OCI-LY7 (cell line): ENCODE results near the gene ATP4A. TPM values are rescaled to one million over a fixed set of nuclear protein-coding genes. Genes with fewer than 3 reads are reported as not detected.
"Not testable (repeated sequence)": the region's sequence is repeated elsewhere in the genome, so short reads cannot be mapped to it uniquely, and the experiment has no call there.

ENCODE experiments used
- BruUV-seq: library from RNA; stranded (reverse); fragments of 400-500 nt; replicated peaks from 2 replicates; lab custom pipeline; 2021; lab: Mats Ljungman, UMichigan
- CTCF ChIA-PET: fragments of 300-600 bp; sonication (Branson Sonifier 250); formaldehyde crosslinking; loops from one replicate; lab custom pipeline; 2022; ENCODE audit warnings: antibody characterized with exemption; ENCODE audit not compliant: unreplicated experiment; lab: Charles Lee
- POLR2A ChIA-PET: fragments of 300-600 bp; sonication (Branson Sonifier 250); formaldehyde crosslinking; loops from one replicate; lab custom pipeline; 2022; ENCODE audit warnings: antibody characterized with exemption; lab: Charles Lee
- DNase-seq: peaks from one replicate; pipeline ENCODE4 v3.0.0-alpha.2; 2015; ENCODE audit warnings: low spot score
- H2AFZ ChIP-seq: fragments of 200-600 bp; sonication (generic), shearing (Covaris generic); 2 replicates; pipeline ENCODE4 v1.6.1; 2014; ENCODE audit warnings: mild to moderate bottlenecking, antibody characterized with exemption, low read length, moderate library complexity
- H3K27ac ChIP-seq: fragments of 200-600 bp; sonication (generic); 2 replicates; pipeline ENCODE4 v1.5.1; 2014; ENCODE audit warnings: mixed run types, low read depth, mild to moderate bottlenecking, moderate library complexity, low read length, inconsistent platforms; ENCODE audit not compliant: poor library complexity, severe bottlenecking
- H3K36me3 ChIP-seq: fragments of 200-600 bp; sonication (generic); 2 replicates; pipeline ENCODE4 v1.6.1; 2014; ENCODE audit warnings: mild to moderate bottlenecking, antibody characterized with exemption, low read length, moderate library complexity, mixed read lengths; ENCODE audit not compliant: insufficient read depth
- H3K4me1 ChIP-seq: fragments of 200-600 bp; sonication (generic); 2 replicates; pipeline ENCODE4 v1.5.1; 2014; ENCODE audit warnings: mild to moderate bottlenecking, low read length; ENCODE audit not compliant: insufficient read depth, poor library complexity, severe bottlenecking
- H3K4me2 ChIP-seq: fragments of 200-600 bp; sonication (generic); 2 replicates; pipeline ENCODE4 v1.6.1; 2014; ENCODE audit warnings: mild to moderate bottlenecking, low read length
- H3K4me3 ChIP-seq: fragments of 200-600 bp; sonication (generic); 2 replicates; pipeline ENCODE4 v1.5.1; 2014; ENCODE audit warnings: mild to moderate bottlenecking, low read depth, low read length; ENCODE audit not compliant: poor library complexity, severe bottlenecking
- H3K79me2 ChIP-seq: fragments of 200-600 bp; sonication (generic); 2 replicates; pipeline ENCODE4 v1.6.1; 2016; ENCODE audit warnings: low read depth, mild to moderate bottlenecking, low read length, moderate library complexity, mixed read lengths; ENCODE audit not compliant: insufficient read depth
- H3K9me2 ChIP-seq: fragments of 200-600 bp; sonication (generic); 2 replicates; pipeline ENCODE4 v1.6.1; 2016; ENCODE audit warnings: mild to moderate bottlenecking, low read length, mixed read lengths; ENCODE audit not compliant: insufficient read depth
- H3K9me3 ChIP-seq: fragments of 200-600 bp; sonication (generic); 2 replicates; pipeline ENCODE4 v1.6.1; 2014; ENCODE audit warnings: mild to moderate bottlenecking, mixed run types, low read length, mixed read lengths
- H4K20me1 ChIP-seq: fragments of 200-600 bp; sonication (generic); 2 replicates; pipeline ENCODE4 v1.6.1; 2014; ENCODE audit warnings: mild to moderate bottlenecking, antibody characterized with exemption, low read length, moderate library complexity, mixed read lengths; ENCODE audit not compliant: insufficient read depth
- EZH2phosphoT487 ChIP-seq: fragments of 200-600 bp; sonication (generic); IDR thresholded peaks from 2 replicates; pipeline ENCODE4 v1.6.1; 2018; ENCODE audit warnings: low read depth, borderline replicate concordance, mild to moderate bottlenecking, mixed run types, antibody characterized with exemption, low read length, moderate library complexity, mixed read lengths
- intact Hi-C: fragments of 100-400 bp; cut with micrococcal nuclease; formaldehyde crosslinking; loops from one replicate; pipeline ENCODE4 v1.10.0; 2022; ENCODE audit not compliant: unreplicated experiment
- total RNA-seq, 2 experiments: library from RNA; depleted of rRNA in 1 of 2; stranded (reverse); fragments of >200 nt in 1 of 2; shearing (Covaris generic) in 1 of 2; gene quantifications; 2 replicates each; pipeline ENCODE4 v1.2.3, GENCODE V29; 2014 to 2022
- TF ChIP-seq, protein P1 (sequence below): fragments of 200-600 bp; sonication (generic); conservative IDR thresholded peaks from 2 replicates; pipeline ENCODE4 v1.5.1; 2014; ENCODE audit warnings: mild to moderate bottlenecking, antibody characterized with exemption, low read length, moderate library complexity, mixed read lengths

Gene ATP4A
- total RNA-seq, 2 experiments from 2014 or later = 0.36 to 0.92 TPM

DNA sequence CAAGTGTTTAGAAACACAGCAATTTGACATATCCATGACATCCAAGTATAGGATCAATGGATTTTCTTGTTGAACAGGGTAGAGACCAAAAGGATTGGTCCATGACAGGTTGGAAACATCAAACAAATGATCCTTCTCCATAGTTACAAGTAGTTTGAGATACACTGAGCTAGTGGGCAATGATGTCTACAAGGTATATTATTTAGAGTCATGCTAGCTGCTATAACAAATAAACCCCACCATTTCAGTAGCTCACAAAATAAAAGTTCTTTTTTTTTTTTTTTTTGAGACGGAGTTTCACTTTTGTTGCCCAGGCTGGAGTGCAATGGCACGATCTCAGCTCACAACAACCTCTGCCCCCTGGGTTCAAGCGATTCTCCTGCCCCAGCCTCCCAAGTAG, 44.2 kb upstream of the ATP4A start:
- H3K27ac ChIP-seq = no peak overlapping the region
- no peak overlapping the region for H3K4me3 ChIP-seq
- H3K36me3 ChIP-seq = no peaks in the 10 kb centered on the region
- no peak overlapping the region for H3K4me2 ChIP-seq
- H2AFZ ChIP-seq = no peak overlapping the region
- H3K4me1 ChIP-seq = peaks cover 23% of the 10 kb centered on the region
- no peaks in the 10 kb centered on the region for H4K20me1 ChIP-seq
- ChIA-PET POLR2A (interaction anchor here (1.7 kb wide), 1 partner anchor 41 kb away, joined by 6 read pairs; the partner anchor contains the start of gene COX6B1), CTCF (interaction anchor here (1.0 kb wide), 1 partner anchor 50 kb away, joined by 10 read pairs; no protein-coding TSS in a partner anchor)
- no peaks in the 10 kb centered on the region for H3K79me2 ChIP-seq
- peaks cover 5% of the 10 kb centered on the region; the same call in 1 of the 2 replicates for H3K9me3 ChIP-seq
- no peak for DNase-seq
- intact Hi-C loops = no loop called here
- TF ChIP-seq, protein P1, sequence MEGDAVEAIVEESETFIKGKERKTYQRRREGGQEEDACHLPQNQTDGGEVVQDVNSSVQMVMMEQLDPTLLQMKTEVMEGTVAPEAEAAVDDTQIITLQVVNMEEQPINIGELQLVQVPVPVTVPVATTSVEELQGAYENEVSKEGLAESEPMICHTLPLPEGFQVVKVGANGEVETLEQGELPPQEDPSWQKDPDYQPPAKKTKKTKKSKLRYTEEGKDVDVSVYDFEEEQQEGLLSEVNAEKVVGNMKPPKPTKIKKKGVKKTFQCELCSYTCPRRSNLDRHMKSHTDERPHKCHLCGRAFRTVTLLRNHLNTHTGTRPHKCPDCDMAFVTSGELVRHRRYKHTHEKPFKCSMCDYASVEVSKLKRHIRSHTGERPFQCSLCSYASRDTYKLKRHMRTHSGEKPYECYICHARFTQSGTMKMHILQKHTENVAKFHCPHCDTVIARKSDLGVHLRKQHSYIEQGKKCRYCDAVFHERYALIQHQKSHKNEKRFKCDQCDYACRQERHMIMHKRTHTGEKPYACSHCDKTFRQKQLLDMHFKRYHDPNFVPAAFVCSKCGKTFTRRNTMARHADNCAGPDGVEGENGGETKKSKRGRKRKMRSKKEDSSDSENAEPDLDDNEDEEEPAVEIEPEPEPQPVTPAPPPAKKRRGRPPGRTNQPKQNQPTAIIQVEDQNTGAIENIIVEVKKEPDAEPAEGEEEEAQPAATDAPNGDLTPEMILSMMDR = no peak
- TF ChIP-seq EZH2phosphoT487 = no peak
- no TSS peak for BruUV-seq
- H3K9me2 ChIP-seq = no peaks in the 10 kb centered on the region

DNA sequence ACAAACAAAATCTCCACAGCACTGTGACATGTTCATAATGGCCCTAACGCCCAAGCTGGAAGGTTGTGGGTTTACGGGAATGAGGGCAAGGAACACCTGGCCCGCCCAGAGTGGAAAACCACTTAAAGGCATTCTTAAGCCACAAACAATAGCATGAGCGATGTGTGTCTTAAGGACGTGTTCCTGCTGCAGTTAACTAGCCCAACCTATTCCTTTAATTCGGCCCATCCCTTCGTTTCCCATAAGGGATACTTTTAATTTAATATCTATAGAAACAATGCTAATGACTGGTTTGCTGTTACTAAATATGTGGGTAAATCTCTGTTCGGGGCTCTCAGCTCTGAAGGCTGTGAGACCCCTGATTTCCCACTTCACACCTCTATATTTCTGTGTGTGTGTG, 43.7 kb upstream of the ATP4A start:
- H3K9me2 ChIP-seq, BruUV-seq, H3K4me3 ChIP-seq, H3K36me3 ChIP-seq, H3K4me2 ChIP-seq, H3K9me3 ChIP-seq, intact Hi-C loops, H4K20me1 ChIP-seq, H3K79me2 ChIP-seq, H2AFZ ChIP-seq, DNase-seq, H3K27ac ChIP-seq: not testable (repeated sequence)
- H3K4me1 ChIP-seq = peaks cover 21% of the 10 kb centered on the region
- ChIA-PET CTCF (interaction anchor here (1.0 kb wide), 1 partner anchor 49 kb away, joined by 10 read pairs; no protein-coding TSS in a partner anchor), POLR2A (interaction anchor here (1.7 kb wide), 1 partner anchor 41 kb away, joined by 6 read pairs; the partner anchor contains the start of gene COX6B1)

DNA sequence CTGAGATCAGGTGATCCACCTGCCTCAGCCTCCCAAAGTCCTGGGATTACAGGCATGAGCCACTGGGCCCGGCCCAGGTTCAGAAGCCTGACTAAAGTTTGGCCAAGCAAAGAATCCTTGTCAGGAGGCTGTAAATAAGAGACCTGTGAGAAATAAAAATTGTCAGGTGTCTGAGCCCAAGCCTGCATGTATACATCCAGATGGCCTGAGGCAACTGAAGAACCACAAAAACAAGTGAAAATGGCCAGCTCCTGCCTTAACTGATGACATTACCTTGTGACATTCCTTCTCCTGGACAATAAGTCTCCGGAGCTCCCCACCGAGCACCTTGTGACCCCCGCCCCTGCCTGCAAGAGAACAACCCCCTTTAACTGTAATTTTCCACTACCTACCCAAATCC, 41.0 kb upstream of the ATP4A start:
- H3K79me2 ChIP-seq, H4K20me1 ChIP-seq, H3K27ac ChIP-seq, CTCF ChIA-PET, BruUV-seq, H3K4me2 ChIP-seq, intact Hi-C loops, H2AFZ ChIP-seq, H3K4me1 ChIP-seq, DNase-seq, H3K4me3 ChIP-seq, H3K9me2 ChIP-seq, H3K36me3 ChIP-seq, POLR2A ChIA-PET, H3K9me3 ChIP-seq: not testable (repeated sequence)

DNA sequence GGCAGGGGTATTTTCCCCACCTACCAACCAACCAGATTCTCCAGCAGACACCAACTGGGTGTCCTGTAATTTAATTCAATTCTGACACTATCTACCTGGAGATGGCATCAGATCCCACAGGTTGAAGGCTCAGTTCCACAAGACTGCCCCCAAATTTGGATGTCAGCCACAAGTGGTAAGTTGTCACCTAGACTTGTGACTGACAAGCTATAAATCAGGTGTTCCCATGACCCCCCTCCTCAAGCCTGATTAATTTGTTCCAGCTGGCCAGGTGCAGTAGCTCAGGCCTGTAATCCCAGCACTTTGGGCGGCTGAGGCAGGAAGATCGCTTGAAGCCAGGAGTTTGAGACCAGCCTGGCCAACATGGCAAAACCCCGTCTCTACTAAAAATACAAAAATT, 38.5 kb upstream of the ATP4A start:
- Histone ChIP-seq H2AFZ (no peak overlapping the region), H3K4me3 (no peak overlapping the region), H3K4me2 (no peak overlapping the region), H3K9me2 (no peaks in the 10 kb centered on the region), H3K36me3 (no peaks in the 10 kb centered on the region), H3K79me2 (no peaks in the 10 kb centered on the region), H3K4me1 (no peaks in the 10 kb centered on the region), H3K9me3 (no peaks in the 10 kb centered on the region), H4K20me1 (no peaks in the 10 kb centered on the region), H3K27ac (no peak overlapping the region)
- BruUV-seq = no TSS peak
- no peak for DNase-seq
- CTCF ChIA-PET = no interaction called here
- intact Hi-C loops = no loop called here
- POLR2A ChIA-PET = no interaction called here
- TF ChIP-seq EZH2phosphoT487 = no peak
- TF ChIP-seq, protein P1 = no peak
